GM12875 (cell line): ENCODE measurements around the gene ITIH4.

Source experiments
- H3K4me3 ChIP-seq: one replicate; pipeline ENCODE4 v1.5.1; 2011; ENCODE audit warnings: low read depth, low read length, control low read depth
- TF ChIP-seq, protein P1 (sequence below): IDR thresholded peaks from 2 replicates; pipeline ENCODE4 v1.5.1; 2011; ENCODE audit warnings: low read depth, mild to moderate bottlenecking, control low read depth, inconsistent platforms, low read length, moderate library complexity, borderline replicate concordance; ENCODE audit not compliant: insufficient read depth

The ITIH4 gene

GRCh38 chr3:52827866-52828376 is 2.6 kb downstream of the ITIH4 start:
- TF ChIP-seq, protein P1, sequence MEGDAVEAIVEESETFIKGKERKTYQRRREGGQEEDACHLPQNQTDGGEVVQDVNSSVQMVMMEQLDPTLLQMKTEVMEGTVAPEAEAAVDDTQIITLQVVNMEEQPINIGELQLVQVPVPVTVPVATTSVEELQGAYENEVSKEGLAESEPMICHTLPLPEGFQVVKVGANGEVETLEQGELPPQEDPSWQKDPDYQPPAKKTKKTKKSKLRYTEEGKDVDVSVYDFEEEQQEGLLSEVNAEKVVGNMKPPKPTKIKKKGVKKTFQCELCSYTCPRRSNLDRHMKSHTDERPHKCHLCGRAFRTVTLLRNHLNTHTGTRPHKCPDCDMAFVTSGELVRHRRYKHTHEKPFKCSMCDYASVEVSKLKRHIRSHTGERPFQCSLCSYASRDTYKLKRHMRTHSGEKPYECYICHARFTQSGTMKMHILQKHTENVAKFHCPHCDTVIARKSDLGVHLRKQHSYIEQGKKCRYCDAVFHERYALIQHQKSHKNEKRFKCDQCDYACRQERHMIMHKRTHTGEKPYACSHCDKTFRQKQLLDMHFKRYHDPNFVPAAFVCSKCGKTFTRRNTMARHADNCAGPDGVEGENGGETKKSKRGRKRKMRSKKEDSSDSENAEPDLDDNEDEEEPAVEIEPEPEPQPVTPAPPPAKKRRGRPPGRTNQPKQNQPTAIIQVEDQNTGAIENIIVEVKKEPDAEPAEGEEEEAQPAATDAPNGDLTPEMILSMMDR: no peak
- no peak overlapping the region for H3K4me3 ChIP-seq

DNA sequence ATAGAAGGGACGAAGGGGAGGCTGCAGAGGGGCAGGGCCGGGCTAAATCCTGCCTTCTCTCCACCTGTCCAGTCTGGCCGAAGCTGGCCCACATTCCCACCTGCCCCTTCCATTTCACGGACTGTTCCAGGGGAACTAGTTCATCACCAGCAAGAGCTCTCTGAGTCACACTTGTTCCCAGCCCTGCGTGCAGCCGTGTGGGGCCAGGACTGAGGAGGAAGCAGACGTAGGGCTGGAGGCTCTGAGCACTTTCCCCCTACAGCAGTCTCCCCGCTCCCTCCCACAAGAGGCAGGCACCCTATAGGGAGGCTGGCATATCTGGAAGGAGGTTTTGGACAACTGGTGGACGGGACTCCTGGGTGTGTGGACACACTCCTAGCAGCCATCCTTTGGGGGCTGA is 3.0 kb downstream of the ITIH4 start:
- TF ChIP-seq, protein P1: no peak
- no peak overlapping the region for H3K4me3 ChIP-seq

GRCh38 chr3:52824037-52824436 is 6.4 kb downstream of the ITIH4 start:
- no peak overlapping the region for H3K4me3 ChIP-seq
- TF ChIP-seq, protein P1: no peak

- TF ChIP-seq, protein P1: no peak
- no peak overlapping the region for H3K4me3 ChIP-seq
These were observed 8.1 kb downstream of the ITIH4 start for GRCh38 chr3:52822363-52822762.

DNA sequence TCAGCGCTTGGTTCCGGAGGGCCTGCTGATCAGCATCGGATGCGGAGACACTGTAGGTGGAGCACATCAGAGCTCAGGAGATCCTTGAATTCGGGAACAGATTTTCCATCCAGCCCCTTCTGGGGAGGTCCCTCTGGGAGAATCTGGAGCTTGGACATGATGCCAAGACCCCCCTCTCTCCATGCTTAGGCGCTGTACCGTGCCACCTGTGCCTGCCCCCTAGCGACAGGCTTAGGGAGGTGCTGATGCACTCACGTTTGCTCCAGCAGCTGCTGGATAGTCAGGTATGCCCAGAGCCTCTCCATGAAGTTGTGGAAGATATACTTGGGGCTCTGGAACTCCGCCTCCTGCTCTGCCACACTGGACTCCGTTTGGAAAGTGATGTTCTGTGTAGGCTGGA is 9.7 kb downstream of the ITIH4 start:
- H3K4me3 ChIP-seq: no peak overlapping the region
- TF ChIP-seq, protein P1: peak; percentile 87

GRCh38 chr3:52819936-52820335 is 10.5 kb downstream of the ITIH4 start:
- TF ChIP-seq, protein P1: no peak
- H3K4me3 ChIP-seq: no peak overlapping the region

DNA sequence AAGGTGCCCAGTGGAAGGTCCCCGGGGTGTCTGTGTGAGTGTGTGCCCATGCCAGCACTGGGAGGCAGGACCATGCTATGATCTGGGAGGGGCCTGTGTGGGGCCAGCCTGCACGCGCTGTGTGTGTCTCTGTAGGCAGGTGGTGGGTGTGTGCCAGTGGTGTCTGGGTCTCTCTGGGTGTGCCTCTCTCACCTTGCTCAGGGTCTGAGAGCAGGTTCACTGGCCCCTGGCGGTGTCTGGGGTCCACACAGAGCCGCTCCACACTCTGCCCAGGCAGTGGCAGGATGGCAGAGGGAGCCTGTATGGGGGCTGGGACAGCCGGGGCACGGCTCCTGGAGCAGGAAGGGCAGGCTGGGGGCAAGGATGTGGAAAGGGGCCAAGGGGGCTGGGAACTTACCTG is 12.6 kb downstream of the ITIH4 start:
- TF ChIP-seq, protein P1: no peak
- H3K4me3 ChIP-seq: no peak overlapping the region
